ENCODE measurements around the gene PMPCA.

PMPCA gene

DNA sequence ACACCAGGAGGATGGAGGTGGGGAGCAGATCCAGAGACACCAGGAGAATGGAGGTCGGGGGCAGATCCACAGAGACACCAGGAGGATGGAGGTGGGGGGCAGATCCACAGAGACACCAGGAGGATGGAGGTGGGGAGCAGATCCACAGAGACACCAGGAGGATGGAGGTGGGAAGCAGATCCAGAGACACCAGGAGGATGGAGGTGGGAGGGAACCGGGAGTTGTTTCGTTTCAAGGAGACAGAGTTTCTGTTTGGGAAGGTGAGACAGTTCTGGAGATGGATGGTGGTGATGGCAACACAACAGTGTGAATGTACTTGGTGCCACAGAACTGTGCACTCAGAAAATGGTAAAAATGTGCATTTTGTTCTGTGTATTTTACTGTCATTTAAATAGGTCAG lies 38.2 kb downstream of the PMPCA start:
- TF ChIP-seq, protein P1, sequence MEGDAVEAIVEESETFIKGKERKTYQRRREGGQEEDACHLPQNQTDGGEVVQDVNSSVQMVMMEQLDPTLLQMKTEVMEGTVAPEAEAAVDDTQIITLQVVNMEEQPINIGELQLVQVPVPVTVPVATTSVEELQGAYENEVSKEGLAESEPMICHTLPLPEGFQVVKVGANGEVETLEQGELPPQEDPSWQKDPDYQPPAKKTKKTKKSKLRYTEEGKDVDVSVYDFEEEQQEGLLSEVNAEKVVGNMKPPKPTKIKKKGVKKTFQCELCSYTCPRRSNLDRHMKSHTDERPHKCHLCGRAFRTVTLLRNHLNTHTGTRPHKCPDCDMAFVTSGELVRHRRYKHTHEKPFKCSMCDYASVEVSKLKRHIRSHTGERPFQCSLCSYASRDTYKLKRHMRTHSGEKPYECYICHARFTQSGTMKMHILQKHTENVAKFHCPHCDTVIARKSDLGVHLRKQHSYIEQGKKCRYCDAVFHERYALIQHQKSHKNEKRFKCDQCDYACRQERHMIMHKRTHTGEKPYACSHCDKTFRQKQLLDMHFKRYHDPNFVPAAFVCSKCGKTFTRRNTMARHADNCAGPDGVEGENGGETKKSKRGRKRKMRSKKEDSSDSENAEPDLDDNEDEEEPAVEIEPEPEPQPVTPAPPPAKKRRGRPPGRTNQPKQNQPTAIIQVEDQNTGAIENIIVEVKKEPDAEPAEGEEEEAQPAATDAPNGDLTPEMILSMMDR (IDR thresholded peaks at IDR 0.05; ENCODE audit: low read length), result no peak
- no peak for TF ChIP-seq EZH2 (IDR thresholded peaks at IDR 0.05; ENCODE audit: borderline replicate concordance, low read length)
- no peak overlapping the region for H3K4me2 ChIP-seq (ENCODE audit: low read length)
- H3K27ac ChIP-seq (ENCODE audit: low read depth, low read length, poor library complexity, severe bottlenecking), result no peak overlapping the region
- no peak overlapping the region for H3K9ac ChIP-seq (ENCODE audit: low read length)
- H3K4me3 ChIP-seq (ENCODE audit: low read depth, low read length, poor library complexity, severe bottlenecking), result no peak overlapping the region
- H3K4me1 ChIP-seq (ENCODE audit: insufficient read depth, low read length, severe bottlenecking), result no peaks in the 10 kb centered on the region
- peaks cover 84% of the 10 kb centered on the region for H3K36me3 ChIP-seq (ENCODE audit: insufficient read depth, low read length)
- no peaks in the 10 kb centered on the region for H3K9me3 ChIP-seq (ENCODE audit: low read length)
- H3K9me2 ChIP-seq (ENCODE audit: low read depth, low read length), result no peaks in the 10 kb centered on the region
- no peaks in the 10 kb centered on the region for H3K79me2 ChIP-seq (ENCODE audit: insufficient read depth, low read length)
- H3K27me3 ChIP-seq (ENCODE audit: insufficient read depth, low read length), result no peaks in the 10 kb centered on the region
- no peaks in the 10 kb centered on the region for H4K20me1 ChIP-seq (ENCODE audit: insufficient read depth, low read length)
- H2AFZ ChIP-seq (ENCODE audit: low read length), result no peak overlapping the region
- H3F3A ChIP-seq (ENCODE audit: insufficient read depth, low read length), result no peaks in the 10 kb centered on the region

DNA sequence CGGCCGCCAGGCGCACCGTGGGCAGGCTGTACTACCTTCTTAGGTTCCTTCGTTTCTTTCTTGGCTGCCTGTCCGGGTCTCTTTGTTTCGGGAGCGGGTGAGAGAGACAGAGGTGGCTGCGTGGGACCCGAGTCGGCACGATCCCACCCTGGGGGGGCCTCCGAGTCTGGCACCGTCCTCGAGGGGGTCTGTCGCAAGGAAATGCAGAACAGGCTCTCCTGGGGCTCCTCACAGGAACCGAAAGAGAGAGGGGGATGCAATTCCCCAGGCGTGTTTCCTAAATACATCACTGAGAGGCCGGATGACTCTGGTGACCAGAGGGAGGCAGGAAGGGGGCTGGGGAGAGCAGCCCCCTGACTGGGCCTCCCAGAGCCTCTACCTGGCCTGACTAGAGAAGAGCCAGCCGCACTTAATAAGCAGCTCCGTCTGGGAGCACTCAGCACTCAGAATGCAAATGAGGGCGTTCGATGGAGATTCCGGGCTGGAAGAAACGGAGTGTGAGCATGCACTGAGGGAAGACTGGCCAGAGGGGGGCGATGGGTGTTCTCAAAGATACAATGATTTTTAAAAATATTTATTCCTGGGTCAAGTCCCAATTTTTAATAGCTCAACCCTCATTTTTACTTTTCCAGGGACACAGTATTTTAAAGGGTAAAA lies 40.9 kb downstream of the PMPCA start:
- Histone ChIP-seq H3K4me3 (ENCODE audit: low read depth, low read length, poor library complexity, severe bottlenecking) (no peak overlapping the region), H3K4me2 (ENCODE audit: low read length) (no peak overlapping the region), H3K9ac (ENCODE audit: low read length) (no peak overlapping the region), H3K36me3 (ENCODE audit: insufficient read depth, low read length) (peaks cover 84% of the 10 kb centered on the region), H3K9me3 (ENCODE audit: low read length) (no peaks in the 10 kb centered on the region), H3K4me1 (ENCODE audit: insufficient read depth, low read length, severe bottlenecking) (no peaks in the 10 kb centered on the region), H3K27me3 (ENCODE audit: insufficient read depth, low read length) (no peaks in the 10 kb centered on the region), H2AFZ (ENCODE audit: low read length) (no peak overlapping the region), H3F3A (ENCODE audit: insufficient read depth, low read length) (no peaks in the 10 kb centered on the region), H3K27ac (ENCODE audit: low read depth, low read length, poor library complexity, severe bottlenecking) (no peak overlapping the region), H3K79me2 (ENCODE audit: insufficient read depth, low read length) (no peaks in the 10 kb centered on the region), H3K9me2 (ENCODE audit: low read depth, low read length) (no peaks in the 10 kb centered on the region), H4K20me1 (ENCODE audit: insufficient read depth, low read length) (no peaks in the 10 kb centered on the region)
- TF ChIP-seq EZH2 (IDR thresholded peaks at IDR 0.05; ENCODE audit: borderline replicate concordance, low read length), result no peak
- TF ChIP-seq, protein P1 (IDR thresholded peaks at IDR 0.05; ENCODE audit: low read length), result no peak

DNA sequence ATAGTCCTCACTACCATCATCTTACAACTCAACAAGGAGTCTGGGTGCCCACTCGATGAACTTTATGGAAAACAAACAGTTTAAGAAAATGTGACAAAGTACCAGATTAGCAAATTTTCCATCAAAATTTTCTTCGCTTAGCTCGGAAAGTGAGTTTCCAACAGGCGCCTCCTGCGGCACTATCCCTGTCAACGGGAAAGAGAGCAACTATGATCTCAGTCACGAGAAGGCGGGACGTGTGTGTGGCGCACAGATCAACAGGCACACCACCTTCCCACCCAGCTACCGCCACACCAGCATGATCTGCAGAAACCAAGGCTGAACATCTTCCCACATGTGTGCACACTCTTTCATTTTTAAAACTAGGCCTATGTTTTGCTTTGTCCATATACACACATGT lies 42.9 kb downstream of the PMPCA start:
- Histone ChIP-seq H3K4me3 (ENCODE audit: low read depth, low read length, poor library complexity, severe bottlenecking) (no peak overlapping the region), H3K79me2 (ENCODE audit: insufficient read depth, low read length) (no peaks in the 10 kb centered on the region), H3K27ac (ENCODE audit: low read depth, low read length, poor library complexity, severe bottlenecking) (no peak overlapping the region), H3K9me2 (ENCODE audit: low read depth, low read length) (no peaks in the 10 kb centered on the region), H2AFZ (ENCODE audit: low read length) (no peak overlapping the region), H3K36me3 (ENCODE audit: insufficient read depth, low read length) (peaks cover 84% of the 10 kb centered on the region), H4K20me1 (ENCODE audit: insufficient read depth, low read length) (no peaks in the 10 kb centered on the region), H3F3A (ENCODE audit: insufficient read depth, low read length) (no peaks in the 10 kb centered on the region), H3K4me1 (ENCODE audit: insufficient read depth, low read length, severe bottlenecking) (no peaks in the 10 kb centered on the region), H3K4me2 (ENCODE audit: low read length) (no peak overlapping the region), H3K9ac (ENCODE audit: low read length) (no peak overlapping the region), H3K9me3 (ENCODE audit: low read length) (no peaks in the 10 kb centered on the region), H3K27me3 (ENCODE audit: insufficient read depth, low read length) (no peaks in the 10 kb centered on the region)
- TF ChIP-seq, protein P1 (IDR thresholded peaks at IDR 0.05; ENCODE audit: low read length), result no peak

Measured in OCI-LY1 (cell line).